PC-3 (cell line): Measurements from ENCODE around the gene DROSHA. TPM values are rescaled to one million over a fixed set of nuclear protein-coding genes. Genes with fewer than 3 reads are reported as not detected.

Experiments
- ATAC-seq: fragments of 200-7000 bp; cut with Tn5 transposase; 2 replicates; pipeline ENCODE4 v1.9.1; 2020; ENCODE audit warnings: mild to moderate bottlenecking, moderate library complexity
- BruUV-seq: library from RNA; stranded (reverse); fragments of 400-500 nt; replicated peaks from 2 replicates; lab custom pipeline; 2021; lab: Mats Ljungman, UMichigan
- CTCF ChIA-PET: fragments of 300-600 bp; sonication (Branson Sonifier 250); formaldehyde crosslinking; loops from one replicate; lab custom pipeline; 2022; ENCODE audit warnings: antibody characterized with exemption; lab: Charles Lee
- POLR2A ChIA-PET: fragments of 300-600 bp; sonication (Branson Sonifier 250); formaldehyde crosslinking; loops from one replicate; lab custom pipeline; 2022; ENCODE audit warnings: antibody characterized with exemption; ENCODE audit not compliant: unreplicated experiment; lab: Charles Lee
- DNase-seq: peaks from one replicate; pipeline ENCODE4 v3.0.0-alpha.2; 2015
- H2AFZ ChIP-seq: fragments of 300-600 bp; sonication (generic); 2 replicates; pipeline ENCODE4 v1.6.0; 2016; ENCODE audit warnings: antibody characterized with exemption, low read length
- H3F3A ChIP-seq: fragments of 300-600 bp; sonication (generic); one replicate; pipeline ENCODE4 v1.6.0; 2017; ENCODE audit warnings: antibody characterized with exemption, low read length, control low read depth, mild to moderate bottlenecking; ENCODE audit not compliant: unreplicated experiment
- H3K27ac ChIP-seq: fragments of 300-600 bp; sonication (generic); 2 replicates; pipeline ENCODE4 v1.5.1; 2016; ENCODE audit warnings: mild to moderate bottlenecking, low read length
- H3K27me3 ChIP-seq: fragments of 300-600 bp; sonication (generic); 2 replicates; pipeline ENCODE4 v1.6.1; 2016; ENCODE audit warnings: low read length, mixed read lengths
- H3K36me3 ChIP-seq: fragments of 300-600 bp; sonication (generic); 2 replicates; pipeline ENCODE4 v1.6.1; 2016; ENCODE audit warnings: low read depth, mixed run types, low read length, mixed read lengths
- H3K4me1 ChIP-seq: fragments of 300-600 bp; sonication (generic); 2 replicates; pipeline ENCODE4 v1.5.1; 2016; ENCODE audit warnings: low read length; ENCODE audit not compliant: insufficient read depth
- H3K4me2 ChIP-seq: fragments of 300-600 bp; sonication (generic); 2 replicates; pipeline ENCODE4 v1.6.0; 2016; ENCODE audit warnings: low read length
- H3K4me3 ChIP-seq: fragments of 300-600 bp; sonication (generic); 2 replicates; pipeline ENCODE4 v1.5.1; 2016; ENCODE audit warnings: mild to moderate bottlenecking, low read length, mixed read lengths
- H3K79me2 ChIP-seq: fragments of 300-600 bp; sonication (generic); 2 replicates; pipeline ENCODE4 v1.6.1; 2017; ENCODE audit warnings: low read length, mixed read lengths
- H3K9ac ChIP-seq: fragments of 300-600 bp; sonication (generic); 2 replicates; pipeline ENCODE4 v1.6.0; 2016; ENCODE audit warnings: mild to moderate bottlenecking, low read length
- H3K9me2 ChIP-seq: fragments of 300-600 bp; sonication (generic); replicated peaks from 2 replicates; pipeline ENCODE4 v1.6.1; 2016; ENCODE audit warnings: mixed run types, low read length, mixed read lengths
- H3K9me3 ChIP-seq: fragments of 300-600 bp; sonication (generic); 2 replicates; pipeline ENCODE4 v1.6.1; 2016; ENCODE audit warnings: low read length, mixed read lengths
- H4K20me1 ChIP-seq: fragments of 300-600 bp; sonication (generic); 2 replicates; pipeline ENCODE4 v1.6.1; 2016; ENCODE audit warnings: low read length, mixed read lengths
- EZH2 ChIP-seq: fragments of 300-600 bp; sonication (generic); IDR thresholded peaks from one replicate; pipeline ENCODE4 v1.6.1; 2017; ENCODE audit warnings: antibody characterized with exemption, mild to moderate bottlenecking, low read length; ENCODE audit not compliant: unreplicated experiment
- EZH2phosphoT487 ChIP-seq: fragments of 300-600 bp; sonication (generic); IDR thresholded peaks from 2 replicates; pipeline ENCODE4 v1.6.1; 2018; ENCODE audit warnings: mild to moderate bottlenecking, antibody characterized with exemption, low read length, borderline replicate concordance
- intact Hi-C: fragments of 100-400 bp; cut with micrococcal nuclease; formaldehyde crosslinking; loops from 2 replicates; pipeline ENCODE4 v1.9.0; 2023
- total RNA-seq: library from RNA; depleted of rRNA; stranded (reverse); fragments of >200 nt; gene quantifications from 2 replicates; pipeline ENCODE4 v1.2.3, GENCODE V29; 2014
- TF ChIP-seq, protein P1 (sequence below): fragments of 300-600 bp; sonication (generic); conservative IDR thresholded peaks from 2 replicates; pipeline ENCODE4 v1.5.1; 2017; ENCODE audit warnings: antibody characterized with exemption, low read depth, mild to moderate bottlenecking, low read length

The DROSHA gene
- total RNA-seq, 1 experiment from 2014 or later, result 60.7 TPM

DNA sequence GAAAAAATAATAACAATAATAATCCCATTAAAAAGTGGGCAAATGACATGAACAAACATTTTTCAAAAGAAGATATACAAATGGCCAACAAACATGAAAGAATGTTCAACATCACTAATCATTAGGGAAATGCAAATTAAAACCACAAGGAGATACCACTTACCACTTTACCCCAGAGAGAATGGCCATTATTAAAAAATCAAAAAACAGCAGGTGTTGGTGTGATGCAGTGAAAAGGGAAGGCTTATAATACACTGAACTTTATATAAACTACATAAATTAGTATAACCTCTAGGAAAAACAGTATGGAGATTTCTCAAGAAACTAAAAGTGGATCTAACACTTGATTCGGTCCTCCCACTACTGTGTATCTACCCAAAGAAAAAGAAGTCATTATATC lies 81.9 kb downstream of the DROSHA start:
- BruUV-seq, result no TSS peak
- TF ChIP-seq, protein P1, sequence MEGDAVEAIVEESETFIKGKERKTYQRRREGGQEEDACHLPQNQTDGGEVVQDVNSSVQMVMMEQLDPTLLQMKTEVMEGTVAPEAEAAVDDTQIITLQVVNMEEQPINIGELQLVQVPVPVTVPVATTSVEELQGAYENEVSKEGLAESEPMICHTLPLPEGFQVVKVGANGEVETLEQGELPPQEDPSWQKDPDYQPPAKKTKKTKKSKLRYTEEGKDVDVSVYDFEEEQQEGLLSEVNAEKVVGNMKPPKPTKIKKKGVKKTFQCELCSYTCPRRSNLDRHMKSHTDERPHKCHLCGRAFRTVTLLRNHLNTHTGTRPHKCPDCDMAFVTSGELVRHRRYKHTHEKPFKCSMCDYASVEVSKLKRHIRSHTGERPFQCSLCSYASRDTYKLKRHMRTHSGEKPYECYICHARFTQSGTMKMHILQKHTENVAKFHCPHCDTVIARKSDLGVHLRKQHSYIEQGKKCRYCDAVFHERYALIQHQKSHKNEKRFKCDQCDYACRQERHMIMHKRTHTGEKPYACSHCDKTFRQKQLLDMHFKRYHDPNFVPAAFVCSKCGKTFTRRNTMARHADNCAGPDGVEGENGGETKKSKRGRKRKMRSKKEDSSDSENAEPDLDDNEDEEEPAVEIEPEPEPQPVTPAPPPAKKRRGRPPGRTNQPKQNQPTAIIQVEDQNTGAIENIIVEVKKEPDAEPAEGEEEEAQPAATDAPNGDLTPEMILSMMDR, result no peak
- Histone ChIP-seq H2AFZ (no peak overlapping the region), H3K9ac (no peak overlapping the region), H3K27ac (no peak overlapping the region), H3K36me3 (peaks cover 26% of the 10 kb centered on the region), H3K27me3 (no peaks in the 10 kb centered on the region), H3K4me2 (no peak overlapping the region), H3K4me3 (no peak overlapping the region), H4K20me1 (no peaks in the 10 kb centered on the region), H3K9me2 (no peaks in the 10 kb centered on the region), H3K4me1 (no peaks in the 10 kb centered on the region), H3F3A (no peaks in the 10 kb centered on the region), H3K79me2 (no peaks in the 10 kb centered on the region), H3K9me3 (no peaks in the 10 kb centered on the region)
- ATAC-seq, result no peak
- intact Hi-C loops, result no loop called here
- ChIA-PET CTCF (no interaction called here), POLR2A (no interaction called here)
- DNase-seq, result no peak

DNA sequence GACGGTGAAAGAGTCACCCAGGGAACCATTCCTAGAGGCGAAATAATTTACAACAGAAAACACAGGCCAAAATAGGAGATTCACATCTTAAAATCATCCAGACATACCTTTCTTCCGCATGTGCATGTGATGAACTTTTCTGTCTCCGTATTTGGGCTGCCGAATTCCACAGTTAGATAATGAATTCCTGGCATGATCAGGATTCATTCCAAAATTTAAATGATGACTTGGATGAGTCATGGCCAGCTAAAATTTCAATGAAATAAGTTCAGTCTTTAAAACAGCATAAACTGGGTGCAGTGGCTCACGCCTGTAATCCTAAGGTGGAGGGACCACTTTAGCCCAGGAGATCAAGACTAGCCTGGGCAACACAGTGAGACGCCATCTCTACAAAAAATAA lies 82.7 kb downstream of the DROSHA start:
- ATAC-seq, result no peak
- Histone ChIP-seq H4K20me1 (no peaks in the 10 kb centered on the region), H3K9ac (no peak overlapping the region), H3K4me2 (no peak overlapping the region), H3K79me2 (0 out of 2 replicates have a peak, but pooled peaks cover under 1% of the 10 kb centered on the region), H3K4me1 (no peaks in the 10 kb centered on the region), H3K27me3 (no peaks in the 10 kb centered on the region), H3F3A (no peaks in the 10 kb centered on the region), H3K27ac (no peak overlapping the region), H3K4me3 (no peak overlapping the region), H2AFZ (no peak overlapping the region), H3K9me2 (no peaks in the 10 kb centered on the region), H3K36me3 (peaks cover 27% of the 10 kb centered on the region), H3K9me3 (no peaks in the 10 kb centered on the region)
- ChIA-PET CTCF (no interaction called here), POLR2A (no interaction called here)
- no peak for DNase-seq
- TF ChIP-seq EZH2phosphoT487 (no peak), EZH2 (no peak)
- TF ChIP-seq, protein P1, result no peak
- BruUV-seq, result no TSS peak
- intact Hi-C loops, result no loop called here

DNA sequence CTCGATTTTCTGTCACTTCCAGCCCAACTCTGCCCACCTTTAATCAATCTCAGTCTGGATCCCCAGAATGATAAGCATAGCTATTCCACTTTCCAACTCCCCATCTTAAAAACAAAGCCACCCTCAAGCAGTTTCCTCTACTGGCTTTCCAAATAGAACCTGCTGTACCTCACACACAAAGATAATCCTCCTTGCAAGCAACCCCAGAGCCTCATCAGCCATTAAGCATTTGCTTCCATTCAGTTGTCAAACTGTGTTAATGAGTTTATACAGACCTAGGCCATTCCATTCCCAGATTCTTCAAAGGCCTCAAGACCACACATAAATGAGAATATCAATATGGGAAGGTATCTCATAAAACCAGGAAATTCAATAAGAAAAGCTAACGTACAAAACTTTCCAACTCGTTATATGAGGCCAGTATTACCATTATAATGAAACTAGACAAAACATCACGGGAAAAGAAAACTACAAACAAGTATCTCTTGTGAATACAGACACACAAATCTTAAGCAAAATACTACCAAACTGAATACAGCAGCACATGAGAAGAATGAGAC lies 86.8 kb downstream of the DROSHA start:
- no peak overlapping the region for H3K27ac ChIP-seq
- no peak for TF ChIP-seq EZH2
- TF ChIP-seq, protein P1, result no peak
- TF ChIP-seq EZH2phosphoT487, result no peak
- no peaks in the 10 kb centered on the region for H4K20me1 ChIP-seq
- CTCF ChIA-PET, result no interaction called here
- no peak overlapping the region for H3K4me3 ChIP-seq
- no peaks in the 10 kb centered on the region for H3K9me2 ChIP-seq
- no peaks in the 10 kb centered on the region for H3K4me1 ChIP-seq
- no peaks in the 10 kb centered on the region for H3K9me3 ChIP-seq
- no peak overlapping the region for H2AFZ ChIP-seq
- no peaks in the 10 kb centered on the region for H3K27me3 ChIP-seq
- intact Hi-C loops, result no loop called here
- no peak overlapping the region for H3K9ac ChIP-seq
- no peak for ATAC-seq
- no TSS peak for BruUV-seq
- H3K36me3 ChIP-seq, result peaks cover 23% of the 10 kb centered on the region
- POLR2A ChIA-PET, result no interaction called here
- H3F3A ChIP-seq, result no peaks in the 10 kb centered on the region
- no peak for DNase-seq
- H3K4me2 ChIP-seq, result no peak overlapping the region
- H3K79me2 ChIP-seq, result 0 out of 2 replicates have a peak, but pooled peaks cover 4% of the 10 kb centered on the region
